Stimulated activated CD8-positive, alpha-beta memory T cell treated with anti-CD3 and anti-CD28 coated beads, Interleukin-15, amount 100 ng/mL, for 1 hour (primary cell): ENCODE measurements around the gene SKI.
A peak's percentile ranks its signal among the peaks of the same experiment; 100 is the strongest.

Experiments used
- DNase-seq: peaks from one replicate; pipeline ENCODE4 v3.0.0-alpha.2; 2020; ENCODE audit warnings: low read depth

Gene SKI

GRCh38 chr1:2310332-2311183 is 82.4 kb downstream of the SKI start:
- no peak for DNase-seq

GRCh38 chr1:2311184-2312032 is 83.3 kb downstream of the SKI start:
- DNase-seq: peak; percentile 43

GRCh38 chr1:2312160-2312514 is 84.0 kb downstream of the SKI start:
- no peak for DNase-seq

GRCh38 chr1:2312515-2313301 is 84.6 kb downstream of the SKI start:
- no peak for DNase-seq

DNA sequence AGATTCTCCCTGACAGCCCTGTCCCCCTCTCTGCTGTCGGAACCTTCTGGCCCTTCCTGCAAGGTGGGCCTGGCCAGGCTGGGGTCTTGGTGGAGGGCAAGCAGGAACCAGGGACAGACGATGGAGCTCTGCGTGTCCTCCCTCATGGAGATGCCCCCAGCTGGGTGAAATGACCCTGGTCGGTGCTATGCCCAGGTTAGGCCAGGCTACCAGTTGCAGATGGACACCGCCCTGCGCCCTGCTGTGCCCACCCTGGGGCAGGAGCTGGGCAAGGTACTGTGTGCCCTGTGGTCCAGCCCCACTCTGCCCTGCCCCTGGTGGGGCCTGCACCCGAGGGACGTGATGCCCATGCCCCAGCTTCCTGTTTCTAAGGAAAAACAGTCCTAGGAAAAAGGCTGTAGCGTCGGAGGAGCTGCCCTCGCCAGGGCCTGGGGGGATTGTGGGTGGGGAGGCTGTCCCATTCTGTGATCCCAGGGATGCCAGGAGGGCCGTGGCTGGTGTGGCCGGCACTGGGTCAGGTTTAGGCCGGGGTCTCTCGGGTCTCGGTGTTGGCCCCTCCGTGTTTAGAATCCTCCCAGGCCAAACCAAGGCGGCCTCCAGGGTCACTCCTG is 85.6 kb downstream of the SKI start:
- no peak for DNase-seq

- DNase-seq: no peak
Observed at GRCh38 chr1:2314273-2314802, 86.2 kb downstream of the SKI start.

GRCh38 chr1:2314803-2315673 is 86.9 kb downstream of the SKI start:
- peak; percentile 39 for DNase-seq

GRCh38 chr1:2315674-2316450 is 87.7 kb downstream of the SKI start:
- no peak for DNase-seq

DNA sequence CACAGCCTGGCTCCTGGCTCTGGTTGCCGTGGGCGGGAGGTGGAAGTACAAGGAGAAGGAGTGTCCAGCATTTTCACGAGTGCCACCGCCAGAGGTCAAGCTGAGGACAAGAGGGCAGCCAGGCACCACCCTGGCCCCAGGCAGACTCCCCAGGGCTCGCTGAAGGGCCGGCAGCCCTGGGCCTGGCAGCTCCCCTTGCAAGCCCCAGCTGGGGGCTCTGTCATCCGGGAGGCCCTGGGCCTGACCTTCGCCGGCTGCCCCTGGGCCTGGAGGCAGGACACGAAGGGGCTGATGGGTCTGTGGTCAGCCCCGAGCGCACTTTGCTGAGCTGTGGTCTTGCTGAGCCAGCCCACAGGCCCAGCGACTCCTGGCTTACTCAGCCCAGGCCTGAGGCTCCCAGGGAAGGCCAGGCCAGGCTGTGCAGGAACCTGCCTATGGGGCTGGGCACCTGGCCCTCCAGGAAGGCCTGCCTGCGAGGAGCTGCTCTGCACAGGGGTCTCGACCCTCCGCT is 88.4 kb downstream of the SKI start:
- no peak for DNase-seq

DNA sequence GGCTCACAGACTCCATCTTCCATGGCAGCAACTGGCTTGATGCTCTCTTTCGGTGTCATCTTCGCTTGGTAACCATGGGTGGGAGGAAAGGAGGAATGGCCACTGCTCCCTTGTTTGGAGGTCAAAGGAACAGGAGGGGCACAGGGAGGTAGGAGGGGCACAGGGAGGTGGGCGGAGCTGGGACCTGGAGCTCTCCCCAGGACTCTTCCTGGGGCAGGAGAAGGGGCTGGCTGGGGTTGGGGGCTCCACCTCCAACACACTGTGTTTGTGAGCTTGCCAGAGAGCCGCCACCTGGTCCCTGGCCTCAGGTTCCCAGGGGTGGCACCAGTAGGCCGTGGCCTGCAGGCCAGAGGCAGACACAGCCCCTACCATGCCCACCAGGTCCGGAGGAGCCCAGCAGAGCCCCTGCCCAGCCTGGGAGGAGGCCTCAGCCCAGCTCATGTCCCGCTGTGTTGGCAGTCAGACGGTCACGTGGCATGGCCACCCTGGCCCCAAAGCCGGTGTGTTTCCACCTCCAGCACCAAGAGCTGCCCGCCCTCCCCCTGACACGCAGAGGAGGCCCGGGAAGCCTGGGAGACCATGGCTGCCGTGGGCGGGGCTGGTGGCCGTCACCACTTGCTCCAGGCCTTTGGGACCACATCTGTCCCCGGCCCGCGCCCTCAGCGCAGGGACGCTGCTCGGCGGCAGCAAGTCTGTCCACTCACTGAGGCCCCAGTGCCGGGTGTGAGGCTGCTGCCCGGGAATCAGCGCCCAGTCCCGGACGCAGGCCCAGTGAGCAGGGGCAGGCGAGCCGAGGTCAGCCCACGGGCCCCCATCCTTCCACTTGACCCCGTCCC is 89.3 kb downstream of the SKI start:
- no peak for DNase-seq

GRCh38 chr1:2318314-2319278 is 90.5 kb downstream of the SKI start:
- no peak for DNase-seq

DNA sequence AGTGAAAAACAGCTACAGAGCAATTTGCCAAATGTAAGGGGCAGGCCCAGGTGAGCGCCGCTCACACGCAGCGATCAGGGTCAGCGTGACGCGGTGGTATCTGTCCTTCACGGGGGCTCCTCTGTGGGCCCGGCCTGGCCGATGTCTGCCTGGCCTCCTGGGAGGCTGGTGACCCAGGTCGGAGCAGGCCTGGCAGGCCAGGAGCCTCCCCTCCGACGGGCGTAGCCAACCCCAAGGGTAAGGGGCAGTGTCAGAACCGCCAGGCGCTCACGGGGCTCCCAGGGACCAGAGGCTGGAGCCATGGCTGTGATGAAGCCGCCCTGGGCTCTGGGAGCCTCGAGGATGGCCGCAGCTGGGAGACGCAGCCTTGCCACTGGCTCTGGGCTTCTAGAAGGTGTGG is 91.2 kb downstream of the SKI start:
- DNase-seq: no peak

DNA sequence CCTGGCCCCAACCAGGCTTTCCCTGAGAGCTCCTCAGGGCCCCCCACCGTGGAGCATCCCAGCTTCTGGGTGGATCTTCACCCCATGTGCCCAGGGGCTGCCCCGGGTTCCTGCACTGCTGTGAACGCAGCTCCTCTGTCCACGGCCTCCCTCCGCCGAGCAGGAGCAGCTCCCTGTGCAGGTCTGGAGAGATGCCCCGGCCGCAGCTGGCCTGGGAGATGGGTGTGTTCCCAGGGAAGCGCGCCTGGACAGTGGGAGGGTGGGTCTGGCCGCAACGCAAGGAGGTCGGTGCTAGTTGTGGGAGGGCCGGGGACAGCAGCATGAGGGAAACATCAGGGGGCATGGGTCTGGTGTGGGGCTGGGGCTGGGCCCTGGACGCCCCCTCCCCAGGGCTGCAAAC is 91.9 kb downstream of the SKI start:
- no peak for DNase-seq

DNA sequence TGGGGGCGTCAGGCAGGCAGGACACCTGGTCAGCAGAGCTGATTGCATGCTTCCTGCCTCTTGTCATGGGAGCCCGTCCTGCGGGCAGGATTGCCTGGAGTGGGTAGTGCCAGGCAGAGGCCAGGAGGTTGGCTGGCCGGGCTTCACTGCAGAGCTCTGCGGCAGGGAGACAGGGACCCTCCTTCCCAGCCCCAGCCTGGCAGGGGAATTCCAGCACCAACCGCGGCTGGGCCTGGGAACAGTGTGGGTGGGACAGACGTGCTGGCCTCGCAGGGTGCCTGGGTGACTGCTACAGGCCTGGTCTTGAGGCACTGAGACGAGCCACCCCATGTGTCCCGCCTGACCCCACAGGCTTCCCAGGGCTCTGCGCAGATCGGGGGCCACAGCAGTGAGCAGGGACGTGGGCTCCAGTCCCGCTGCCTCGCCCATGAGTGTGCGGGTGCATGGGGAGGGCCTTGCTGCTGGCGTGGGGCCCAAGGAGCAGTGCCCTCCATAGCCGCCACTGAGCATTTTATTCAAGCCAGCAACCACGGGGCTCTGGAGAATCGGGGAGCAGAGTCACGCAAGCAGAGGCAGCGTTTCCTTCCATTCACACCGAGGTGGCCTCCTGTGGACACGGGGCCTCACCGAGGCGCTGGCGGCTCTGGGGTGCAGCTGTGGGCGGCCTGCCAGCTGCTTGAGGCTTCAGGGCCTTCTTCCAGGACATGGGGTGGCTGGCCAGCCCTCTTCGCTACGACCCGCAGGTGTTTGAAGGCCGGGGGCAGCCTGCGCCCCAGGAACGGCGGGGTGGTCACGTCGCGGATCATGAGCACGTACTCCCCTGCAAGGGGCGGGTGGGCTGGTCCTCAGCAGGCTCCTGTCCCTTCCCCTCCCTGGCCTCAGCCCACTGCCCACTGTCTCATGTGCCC is 92.9 kb downstream of the SKI start:
- DNase-seq: no peak

- DNase-seq: no peak
Observed at GRCh38 chr1:2322065-2322571, 94.0 kb downstream of the SKI start.

- no peak for DNase-seq
Observed at GRCh38 chr1:2322581-2323211, 94.6 kb downstream of the SKI start.
